ENCODE results near the gene TYSND1. TPM values are rescaled to one million over a fixed set of nuclear protein-coding genes. Genes with fewer than 3 reads are reported as not detected.
"Not testable (repeated sequence)": the region's sequence is repeated elsewhere in the genome, so short reads cannot be mapped to it uniquely, and the experiment has no call there.

Gene TYSND1
- total RNA-seq, 2 donors from 2014 or later = 9.6 to 16.4 TPM

GRCh38 chr10:70175516-70175915, 29.0 kb upstream of the TYSND1 start:
- Mint-ChIP-seq H3K27ac (peak overlapping the region; percentile 50), H3K27me3 (peaks cover 4% of the 10 kb centered on the region), H3K4me1 (peaks cover 14% of the 10 kb centered on the region), H3K36me3 (ENCODE audit: low read depth) (no peaks in the 10 kb centered on the region), H3K4me3 (peak overlapping the region; percentile 69), H3K9me3 (no peaks in the 10 kb centered on the region)
- ATAC-seq (replicated peaks) = no peak

- Mint-ChIP-seq H3K27ac (peak overlapping the region; percentile 90), H3K4me1 (peaks cover 17% of the 10 kb centered on the region), H3K36me3 (ENCODE audit: low read depth) (peaks cover 5% of the 10 kb centered on the region), H3K4me3 (peak overlapping the region; percentile 69), H3K27me3 (peaks cover 4% of the 10 kb centered on the region), H3K9me3 (no peaks in the 10 kb centered on the region)
- ATAC-seq (replicated peaks) = peak; percentile 13
Measured at GRCh38 chr10:70174058-70174741, 27.7 kb upstream of the TYSND1 start.

- ATAC-seq (replicated peaks) = peak; percentile 15
- Mint-ChIP-seq H3K4me3 (peak overlapping the region; percentile 96), H3K27me3 (no peaks in the 10 kb centered on the region), H3K4me1 (peaks cover 43% of the 10 kb centered on the region), H3K36me3 (ENCODE audit: low read depth) (peaks cover 49% of the 10 kb centered on the region), H3K9me3 (no peaks in the 10 kb centered on the region), H3K27ac (peak overlapping the region; percentile 95)
Measured at GRCh38 chr10:70169649-70170364, 23.3 kb upstream of the TYSND1 start.

GRCh38 chr10:70169011-70169410, 22.5 kb upstream of the TYSND1 start:
- H3K27me3 Mint-ChIP-seq = no peaks in the 10 kb centered on the region
- ATAC-seq (replicated peaks) = no peak
- H3K36me3 Mint-ChIP-seq (ENCODE audit: low read depth) = peaks cover 57% of the 10 kb centered on the region
- peaks cover 42% of the 10 kb centered on the region for H3K4me1 Mint-ChIP-seq
- H3K27ac Mint-ChIP-seq = peak overlapping the region; percentile 95
- peak overlapping the region; percentile 96 for H3K4me3 Mint-ChIP-seq
- no peaks in the 10 kb centered on the region for H3K9me3 Mint-ChIP-seq

GRCh38 chr10:70167246-70167645, 20.7 kb upstream of the TYSND1 start:
- peaks cover 75% of the 10 kb centered on the region for H3K36me3 Mint-ChIP-seq (ENCODE audit: low read depth)

GRCh38 chr10:70166394-70166793, 19.9 kb upstream of the TYSND1 start:
- no peak overlapping the region for H3K27ac Mint-ChIP-seq
- peaks cover 53% of the 10 kb centered on the region for H3K4me1 Mint-ChIP-seq
- no peaks in the 10 kb centered on the region for H3K27me3 Mint-ChIP-seq
- H3K9me3 Mint-ChIP-seq = no peaks in the 10 kb centered on the region
- H3K4me3 Mint-ChIP-seq = no peak overlapping the region
- peaks cover 83% of the 10 kb centered on the region for H3K36me3 Mint-ChIP-seq (ENCODE audit: low read depth)
- ATAC-seq (replicated peaks) = no peak

More at GRCh38 chr10:70167246-70167645, 20.7 kb upstream of the TYSND1 start:
- no peak overlapping the region for H3K27ac Mint-ChIP-seq
- ATAC-seq (replicated peaks) = no peak
- no peaks in the 10 kb centered on the region for H3K27me3 Mint-ChIP-seq
- peak overlapping the region; percentile 56 for H3K4me3 Mint-ChIP-seq
- peaks cover 47% of the 10 kb centered on the region for H3K4me1 Mint-ChIP-seq
- H3K9me3 Mint-ChIP-seq = no peaks in the 10 kb centered on the region

- peak overlapping the region; percentile 57 for H3K4me3 Mint-ChIP-seq
- H3K36me3 Mint-ChIP-seq (ENCODE audit: low read depth) = peaks cover 100% of the 10 kb centered on the region
- H3K27me3 Mint-ChIP-seq = no peaks in the 10 kb centered on the region
- no peak for ATAC-seq (replicated peaks)
- no peaks in the 10 kb centered on the region for H3K9me3 Mint-ChIP-seq
- H3K4me1 Mint-ChIP-seq = peaks cover 53% of the 10 kb centered on the region
- H3K27ac Mint-ChIP-seq = peak overlapping the region; percentile 94
Measured at GRCh38 chr10:70164163-70164562, 17.7 kb upstream of the TYSND1 start.

- H3K4me3 Mint-ChIP-seq = peak overlapping the region; percentile 57
- peak; percentile 15 for ATAC-seq (replicated peaks)
- H3K27ac Mint-ChIP-seq = peak overlapping the region; percentile 94
Measured at GRCh38 chr10:70163448-70163847, 16.9 kb upstream of the TYSND1 start.

GRCh38 chr10:70162892-70163201, 16.3 kb upstream of the TYSND1 start:
- Mint-ChIP-seq H3K36me3 (ENCODE audit: low read depth) (peaks cover 100% of the 10 kb centered on the region), H3K27ac (peak overlapping the region; percentile 94), H3K9me3 (no peaks in the 10 kb centered on the region), H3K4me3 (peak overlapping the region; percentile 57), H3K4me1 (peaks cover 44% of the 10 kb centered on the region), H3K27me3 (no peaks in the 10 kb centered on the region)
- ATAC-seq (replicated peaks) = peak; percentile 92

More at GRCh38 chr10:70163448-70163847, 16.9 kb upstream of the TYSND1 start:
- H3K36me3 Mint-ChIP-seq (ENCODE audit: low read depth) = peaks cover 100% of the 10 kb centered on the region
- H3K9me3 Mint-ChIP-seq = no peaks in the 10 kb centered on the region
- H3K27me3 Mint-ChIP-seq = no peaks in the 10 kb centered on the region
- peaks cover 47% of the 10 kb centered on the region for H3K4me1 Mint-ChIP-seq

DNA sequence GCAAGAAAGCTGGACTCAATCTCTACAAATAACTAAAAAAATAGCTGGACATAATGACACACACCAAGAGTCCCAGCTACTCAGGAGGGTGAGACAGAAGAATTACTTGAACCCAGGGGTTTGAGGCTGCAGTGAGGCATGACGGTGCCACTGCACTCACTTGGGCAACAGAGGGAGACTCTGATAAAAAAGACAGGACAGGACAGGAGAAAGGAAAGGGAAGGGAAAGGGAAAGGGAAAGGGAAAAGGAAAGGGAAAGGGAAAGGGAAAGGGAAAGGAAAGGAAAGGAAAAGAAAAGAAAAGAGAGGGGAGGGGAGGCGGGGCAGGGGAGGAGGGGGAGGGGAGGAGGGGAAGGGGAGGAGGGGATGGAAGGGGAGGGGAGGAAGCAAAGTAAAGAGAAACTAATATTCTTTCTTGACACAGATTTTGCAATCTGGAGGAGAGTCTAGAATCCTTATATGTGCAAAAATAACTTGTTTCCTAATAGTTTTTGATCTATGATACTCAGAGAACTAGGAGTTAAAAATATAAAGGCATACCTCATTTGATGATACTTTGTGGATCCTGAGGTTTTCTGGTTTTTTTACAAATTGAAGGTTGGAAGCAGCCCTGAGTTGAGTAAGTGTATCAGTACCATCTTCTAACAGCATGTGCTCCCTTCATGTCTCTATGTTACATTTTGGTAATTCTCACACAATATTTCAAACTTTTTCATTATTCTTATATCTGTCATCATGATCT, 15.8 kb upstream of the TYSND1 start:
- Mint-ChIP-seq H3K9me3 (no peaks in the 10 kb centered on the region), H3K4me1 (peaks cover 41% of the 10 kb centered on the region), H3K27ac (peak overlapping the region; percentile 94), H3K36me3 (ENCODE audit: low read depth) (peaks cover 100% of the 10 kb centered on the region), H3K4me3 (peak overlapping the region; percentile 57), H3K27me3 (no peaks in the 10 kb centered on the region)
- ATAC-seq (replicated peaks) = peak; percentile 70

GRCh38 chr10:70160798-70161197, 14.3 kb upstream of the TYSND1 start:
- H3K36me3 Mint-ChIP-seq (ENCODE audit: low read depth) = peaks cover 100% of the 10 kb centered on the region
- no peaks in the 10 kb centered on the region for H3K27me3 Mint-ChIP-seq
- no peak for ATAC-seq (replicated peaks)
- H3K4me1 Mint-ChIP-seq = peaks cover 37% of the 10 kb centered on the region
- H3K4me3 Mint-ChIP-seq = peak overlapping the region; percentile 57
- H3K27ac Mint-ChIP-seq = peak overlapping the region; percentile 94
- no peaks in the 10 kb centered on the region for H3K9me3 Mint-ChIP-seq

DNA sequence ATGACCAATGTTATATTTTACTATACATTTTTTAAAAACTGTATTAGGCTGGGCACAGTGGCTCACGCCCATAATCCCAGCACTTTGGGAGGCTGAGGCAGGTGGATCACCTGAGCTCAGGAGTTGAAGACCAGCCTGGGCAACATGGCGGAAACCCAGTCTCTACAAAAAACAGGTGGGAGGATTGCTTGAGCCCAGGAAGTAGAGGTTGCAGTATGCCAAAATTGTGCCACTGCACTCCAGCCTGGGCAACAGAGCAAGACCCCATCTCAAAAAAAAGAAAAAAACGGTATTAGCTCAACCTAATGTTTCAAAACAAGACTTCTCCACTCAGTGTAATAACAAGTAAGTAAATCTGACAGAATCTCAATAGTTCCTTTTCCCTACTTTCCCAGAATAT, 12.9 kb upstream of the TYSND1 start:
- H3K27ac Mint-ChIP-seq; H3K9me3 Mint-ChIP-seq; H3K4me3 Mint-ChIP-seq; ATAC-seq (replicated peaks); H3K27me3 Mint-ChIP-seq: not testable (repeated sequence)
- peaks cover 100% of the 10 kb centered on the region for H3K36me3 Mint-ChIP-seq (ENCODE audit: low read depth)
- peaks cover 36% of the 10 kb centered on the region for H3K4me1 Mint-ChIP-seq

- Mint-ChIP-seq H3K4me1 (peaks cover 26% of the 10 kb centered on the region), H3K4me3 (no peak overlapping the region), H3K9me3 (no peaks in the 10 kb centered on the region), H3K36me3 (ENCODE audit: low read depth) (peaks cover 100% of the 10 kb centered on the region), H3K27ac (no peak overlapping the region), H3K27me3 (no peaks in the 10 kb centered on the region)
- ATAC-seq (replicated peaks) = no peak
Measured at GRCh38 chr10:70158113-70158512, 11.6 kb upstream of the TYSND1 start.

DNA sequence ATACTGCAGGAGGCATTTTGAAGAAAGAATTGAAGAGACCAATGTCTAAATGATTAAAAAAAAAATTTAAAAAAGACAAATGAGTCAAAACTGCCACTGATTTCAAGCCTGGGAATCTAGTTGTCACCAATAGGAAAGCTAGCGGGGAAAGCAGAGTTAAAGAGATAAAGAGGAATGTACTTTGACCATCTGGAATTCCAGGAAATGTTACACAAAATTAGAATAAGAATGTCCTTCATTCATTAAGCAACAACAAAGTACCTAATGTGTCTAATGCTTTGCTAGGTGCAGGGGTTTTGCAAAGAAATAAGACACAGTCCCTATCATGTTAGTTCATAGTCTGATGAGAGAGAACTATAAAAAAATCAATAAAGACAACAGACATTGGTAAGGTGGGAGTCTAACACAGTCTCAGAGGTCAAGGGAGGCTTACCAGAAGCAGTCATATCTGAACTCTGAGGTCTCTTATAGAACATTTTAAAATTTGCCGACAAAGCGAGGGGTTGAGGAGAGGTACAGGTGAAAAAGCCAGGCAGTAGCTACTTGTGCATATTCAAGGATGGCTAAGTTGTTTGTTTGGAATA, 8.8 kb upstream of the TYSND1 start:
- Mint-ChIP-seq H3K27ac (peak overlapping the region; percentile 57), H3K4me1 (peaks cover 8% of the 10 kb centered on the region), H3K9me3 (no peaks in the 10 kb centered on the region), H3K27me3 (no peaks in the 10 kb centered on the region), H3K36me3 (ENCODE audit: low read depth) (peaks cover 100% of the 10 kb centered on the region), H3K4me3 (no peak overlapping the region)
- ATAC-seq (replicated peaks) = no peak

All from activated T-helper 17 cell treated with anti-CD3 and anti-CD28 coated beads, Interleukin-2, amount 50 U/mL, for 72 hours (primary cell).